ENCODE results near the gene IL26. TPM values are rescaled to one million over a fixed set of nuclear protein-coding genes. Genes with fewer than 3 reads are reported as not detected.

The IL26 gene
- total RNA-seq, 1 donor from 2014 or later, result not detected

GRCh38 chr12:68157380-68157779 is 68.2 kb downstream of the IL26 start:
- no peak for DNase-seq (ENCODE audit: low read depth in 2 of 2)

- DNase-seq (ENCODE audit: low read depth in 2 of 2), result no peak
Measured at GRCh38 chr12:68156636-68157035, 69.0 kb downstream of the IL26 start.

GRCh38 chr12:68154779-68155178 is 70.8 kb downstream of the IL26 start:
- no peak for DNase-seq (ENCODE audit: low read depth in 2 of 2)

Other genes with a start within 250 kb of the IL26 start
- not detected in 2 replicates for gene IFNG-AS1, start 236.4 kb downstream of the IL26 start, total RNA-seq
- not detected in 2 replicates for gene IFNG, start 66.1 kb downstream of the IL26 start, total RNA-seq
- gene IL22, start 27.8 kb upstream of the IL26 start, total RNA-seq, result not detected in 2 replicates
- 4.4 and 5.6 TPM in 2 replicates for gene MDM1, start 106.6 kb upstream of the IL26 start, total RNA-seq

All from lung microvascular endothelial cell (primary cell).